ENCODE measurements around the gene CTDSP2. TPM values are rescaled to one million over a fixed set of nuclear protein-coding genes. Genes with fewer than 3 reads are reported as not detected.

The CTDSP2 gene
- polyA plus RNA-seq, 1 of the 3 experiments (the other 2 are of a cell fraction), result 119 TPM

DNA sequence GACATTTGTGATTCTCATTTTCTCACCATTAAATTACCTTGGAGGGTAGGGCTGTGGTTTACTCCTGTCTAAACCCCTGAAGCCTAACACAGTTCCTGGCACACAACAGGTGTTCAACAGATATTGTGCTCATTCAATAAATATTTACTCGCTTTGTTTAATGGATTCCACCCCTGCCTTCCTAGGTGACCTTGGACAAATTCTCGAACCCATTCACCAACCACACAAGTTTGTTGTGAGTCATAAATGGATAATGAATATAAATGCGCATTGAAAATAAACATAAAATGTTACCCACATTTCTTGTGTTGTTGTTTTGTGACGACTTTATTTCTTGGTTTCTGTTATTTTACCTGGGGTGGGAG, 64.3 kb downstream of the CTDSP2 start:
- H3K27ac ChIP-seq (ENCODE audit: low read depth in 2 of 2, low read length in 1 of 2), result no peak overlapping the region
- no peaks in the 10 kb centered on the region for H4K20me1 ChIP-seq (ENCODE audit: insufficient read depth)
- H3K36me3 ChIP-seq (replicated peaks in 1 of 2; ENCODE audit: control insufficient read depth in 1 of 2, insufficient read depth in 2 of 2, low read length in 1 of 2), result peaks cover 22 to 30% of the 10 kb centered on the region in 2 experiments
- H3K4me1 ChIP-seq (ENCODE audit: control insufficient read depth in 1 of 2, insufficient read depth in 2 of 2, low read depth in 1 of 2, low read length in 1 of 2), result peaks cover 0 to 5% of the 10 kb centered on the region in 2 experiments; a peak in 1 of 4 replicates
- H2AFZ ChIP-seq (ENCODE audit: low read depth), result no peak overlapping the region
- TF ChIP-seq ZBTB33 (IDR thresholded peaks at IDR 0.05; ENCODE audit: borderline replicate concordance, low read depth), result no peak
- TF ChIP-seq MAX (IDR thresholded peaks at IDR 0.05; ENCODE audit: low read depth), result no peak
- TF ChIP-seq JUND (IDR thresholded peaks at IDR 0.05), result no peak
- TF ChIP-seq YY1 (IDR thresholded peaks at IDR 0.05; ENCODE audit: low read depth), result no peak
- TF ChIP-seq FOSL2 (IDR thresholded peaks at IDR 0.05; ENCODE audit: borderline replicate concordance, low read depth), result no peak
- TF ChIP-seq, protein P1, sequence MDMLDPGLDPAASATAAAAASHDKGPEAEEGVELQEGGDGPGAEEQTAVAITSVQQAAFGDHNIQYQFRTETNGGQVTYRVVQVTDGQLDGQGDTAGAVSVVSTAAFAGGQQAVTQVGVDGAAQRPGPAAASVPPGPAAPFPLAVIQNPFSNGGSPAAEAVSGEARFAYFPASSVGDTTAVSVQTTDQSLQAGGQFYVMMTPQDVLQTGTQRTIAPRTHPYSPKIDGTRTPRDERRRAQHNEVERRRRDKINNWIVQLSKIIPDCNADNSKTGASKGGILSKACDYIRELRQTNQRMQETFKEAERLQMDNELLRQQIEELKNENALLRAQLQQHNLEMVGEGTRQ (IDR thresholded peaks at IDR 0.05; ENCODE audit: borderline replicate concordance, low read depth, low read length), result no peak
- TF ChIP-seq RXRA (IDR thresholded peaks at IDR 0.05; ENCODE audit: borderline replicate concordance, low read depth), result no peak
- TF ChIP-seq SMC3 (IDR thresholded peaks at IDR 0.05; ENCODE audit: low read depth, low read length), result no peak
- no peak for TF ChIP-seq RAD21 (IDR thresholded peaks at IDR 0.05; ENCODE audit: low read length)
- TF ChIP-seq TCF12 (IDR thresholded peaks at IDR 0.05), result no peak
- TF ChIP-seq FOXJ3 (CRISPR knock-in tag; IDR thresholded peaks at IDR 0.05), result no peak
- peaks cover 31% of the 10 kb centered on the region for H3K79me2 ChIP-seq (ENCODE audit: insufficient read depth)
- no peak for DNase-seq
- no peaks in the 10 kb centered on the region for H3K9me2 ChIP-seq
- H3F3A ChIP-seq (replicated peaks; ENCODE audit: insufficient read depth), result peaks cover 18% of the 10 kb centered on the region
- POLR2A ChIA-PET, result interaction anchor here (1.2 kb wide), 1 partner anchor 10 kb away, joined by 4 read pairs; the partner anchor contains the start of genes EEF1AKMT3 and METTL1
- no peak overlapping the region for H3K9ac ChIP-seq
- H3K4me2 ChIP-seq, result no peak overlapping the region
- H3K4me3 ChIP-seq (ENCODE audit: low read depth in 2 of 2, low read length in 1 of 2), result peak overlapping the region; percentile 82 to 93; a peak in 3 of 4 replicates
- 25% methylated on average over 4 of the region's 4 CpGs for WGBS (ENCODE audit: low lambda C conversion rate)
- H3K27me3 ChIP-seq (ENCODE audit: insufficient read depth), result no peaks in the 10 kb centered on the region
- CTCF ChIA-PET, result interaction anchor here (0.9 to 1.6 kb wide), 10 partner anchors 10 to 124 kb away, joined by 3 to 17 read pairs (median 4); partner anchors contain the start of gene CDK4
- H3K9me3 ChIP-seq, result no peaks in the 10 kb centered on the region

DNA sequence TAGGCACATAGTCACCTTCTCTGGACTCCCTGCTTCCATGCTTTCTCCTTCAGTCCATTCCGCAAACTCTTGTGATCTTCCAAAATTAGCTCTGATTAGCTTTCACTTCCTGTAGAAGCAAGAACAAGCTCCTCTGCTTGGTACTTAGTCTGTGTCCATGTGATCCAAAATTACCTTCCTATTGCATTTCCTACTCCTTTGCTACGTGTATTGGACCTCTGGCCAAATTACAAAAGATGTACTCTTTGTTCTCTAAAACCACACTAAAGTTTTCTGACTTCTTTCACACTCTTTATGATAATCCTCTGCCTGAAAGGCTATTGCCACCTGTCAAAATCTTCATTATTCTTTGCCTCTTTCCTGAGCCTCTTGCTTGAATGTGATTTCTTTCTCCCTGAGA, 64.7 kb downstream of the CTDSP2 start:
- peaks cover 28% of the 10 kb centered on the region for H3K79me2 ChIP-seq (ENCODE audit: insufficient read depth)
- H4K20me1 ChIP-seq (ENCODE audit: insufficient read depth), result no peaks in the 10 kb centered on the region
- peaks cover 18 to 26% of the 10 kb centered on the region in 2 experiments for H3K36me3 ChIP-seq (replicated peaks in 1 of 2; ENCODE audit: control insufficient read depth in 1 of 2, insufficient read depth in 2 of 2, low read length in 1 of 2)
- H3K4me3 ChIP-seq (ENCODE audit: low read depth in 2 of 2, low read length in 1 of 2), result no peak overlapping the region
- H3K27me3 ChIP-seq (ENCODE audit: insufficient read depth), result no peaks in the 10 kb centered on the region
- no peaks in the 10 kb centered on the region for H3K9me2 ChIP-seq
- no peaks in the 10 kb centered on the region for H3K9me3 ChIP-seq
- H3K27ac ChIP-seq (ENCODE audit: low read depth in 2 of 2, low read length in 1 of 2), result no peak overlapping the region
- no peak for DNase-seq
- peaks cover 18% of the 10 kb centered on the region for H3F3A ChIP-seq (replicated peaks; ENCODE audit: insufficient read depth)
- CTCF ChIA-PET, result interaction anchor here (0.9 to 1.3 kb wide), 4 partner anchors 9 to 34 kb away, joined by 3 to 5 read pairs (median 4); partner anchors contain the start of genes EEF1AKMT3 and METTL1
- peaks cover 0 to 5% of the 10 kb centered on the region in 2 experiments; a peak in 1 of 4 replicates for H3K4me1 ChIP-seq (ENCODE audit: control insufficient read depth in 1 of 2, insufficient read depth in 2 of 2, low read depth in 1 of 2, low read length in 1 of 2)
- no peak for TF ChIP-seq FOXJ3 (CRISPR knock-in tag; IDR thresholded peaks at IDR 0.05)
- TF ChIP-seq ELF1 (IDR thresholded peaks at IDR 0.05), result no peak
- no peak for TF ChIP-seq RAD21 (IDR thresholded peaks at IDR 0.05; ENCODE audit: low read length)
- TF ChIP-seq MXI1 (IDR thresholded peaks at IDR 0.05; ENCODE audit: low read depth, low read length), result no peak
- TF ChIP-seq, protein P2, sequence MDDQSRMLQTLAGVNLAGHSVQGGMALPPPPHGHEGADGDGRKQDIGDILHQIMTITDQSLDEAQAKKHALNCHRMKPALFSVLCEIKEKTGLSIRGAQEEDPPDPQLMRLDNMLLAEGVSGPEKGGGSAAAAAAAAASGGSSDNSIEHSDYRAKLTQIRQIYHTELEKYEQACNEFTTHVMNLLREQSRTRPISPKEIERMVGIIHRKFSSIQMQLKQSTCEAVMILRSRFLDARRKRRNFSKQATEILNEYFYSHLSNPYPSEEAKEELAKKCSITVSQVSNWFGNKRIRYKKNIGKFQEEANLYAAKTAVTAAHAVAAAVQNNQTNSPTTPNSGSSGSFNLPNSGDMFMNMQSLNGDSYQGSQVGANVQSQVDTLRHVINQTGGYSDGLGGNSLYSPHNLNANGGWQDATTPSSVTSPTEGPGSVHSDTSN (IDR thresholded peaks at IDR 0.05), result no peak
- TF ChIP-seq, protein P1 (IDR thresholded peaks at IDR 0.05; ENCODE audit: borderline replicate concordance, low read depth, low read length), result no peak
- no peak for TF ChIP-seq YY1 (IDR thresholded peaks at IDR 0.05; ENCODE audit: low read depth)
- TF ChIP-seq TEAD4 (IDR thresholded peaks at IDR 0.05; ENCODE audit: borderline replicate concordance, insufficient read depth), result no peak
- TF ChIP-seq RXRA (IDR thresholded peaks at IDR 0.05; ENCODE audit: borderline replicate concordance, low read depth), result no peak
- no peak for TF ChIP-seq EP300 (IDR thresholded peaks at IDR 0.05; ENCODE audit: borderline replicate concordance in 1 of 2, low read depth in 1 of 2, low read length in 1 of 2)
- H3K4me2 ChIP-seq, result no peak overlapping the region
- H3K9ac ChIP-seq, result no peak overlapping the region
- WGBS (ENCODE audit: low lambda C conversion rate), result 50% methylated on average over 2 of the region's 2 CpGs
- H2AFZ ChIP-seq (ENCODE audit: low read depth), result no peak overlapping the region
- POLR2A ChIA-PET, result interaction anchor here (1.2 kb wide), 1 partner anchor 9 kb away, joined by 4 read pairs; the partner anchor contains the start of genes EEF1AKMT3 and METTL1
